ENCODE measurements around the gene ZNF423.

- TF ChIP-seq CTCF (IDR thresholded peaks at IDR 0.05) (no peak), POLR2A (IDR thresholded peaks at IDR 0.05) (no peak), EP300 (IDR thresholded peaks at IDR 0.05) (no peak)
These were observed 194.3 kb downstream of the ZNF423 start for GRCh38 chr16:49661465-49662187.
